Karpas-422 (cell line): ENCODE results near the gene SOCS7. TPM values are rescaled to one million over a fixed set of nuclear protein-coding genes. Genes with fewer than 3 reads are reported as not detected.

Experiments used
- DNase-seq: peaks from one replicate; pipeline ENCODE4 v3.0.0-alpha.2; 2015
- H2AFZ ChIP-seq: fragments of 200-600 bp; sonication (generic); 2 replicates; pipeline ENCODE4 v1.6.1; 2014; ENCODE audit warnings: antibody characterized with exemption, low read length, mixed read lengths
- H3K27ac ChIP-seq: fragments of 200-600 bp; sonication (generic); 2 replicates; pipeline ENCODE4 v1.5.1; 2014; ENCODE audit warnings: mild to moderate bottlenecking, low read length, moderate library complexity
- H3K27me3 ChIP-seq: fragments of 200-600 bp; sonication (generic); 2 replicates; pipeline ENCODE4 v1.6.1; 2014; ENCODE audit warnings: low read length, mixed read lengths
- H3K36me3 ChIP-seq: fragments of 200-600 bp; sonication (generic); 2 replicates; pipeline ENCODE4 v1.6.1; 2014; ENCODE audit warnings: low read length, mixed read lengths; ENCODE audit not compliant: insufficient read depth
- H3K4me1 ChIP-seq: fragments of 200-600 bp; sonication (generic); 2 replicates; pipeline ENCODE4 v1.6.1; 2014; ENCODE audit warnings: mild to moderate bottlenecking, low read length, mixed read lengths
- H3K4me2 ChIP-seq: fragments of 200-600 bp; sonication (generic); 2 replicates; pipeline ENCODE4 v1.6.1; 2014; ENCODE audit warnings: low read length, low read depth, mild to moderate bottlenecking; ENCODE audit not compliant: poor library complexity, severe bottlenecking
- H3K4me3 ChIP-seq: fragments of 200-600 bp; sonication (generic); 2 replicates; pipeline ENCODE4 v1.5.1; 2014; ENCODE audit warnings: mild to moderate bottlenecking, antibody characterized with exemption, low read length, mixed read lengths
- H3K79me2 ChIP-seq: fragments of 200-600 bp; sonication (generic); 2 replicates; pipeline ENCODE4 v1.6.1; 2014; ENCODE audit warnings: mild to moderate bottlenecking, low read length, mixed read lengths
- H3K9ac ChIP-seq: fragments of 200-600 bp; sonication (generic); 2 replicates; pipeline ENCODE4 v1.6.0; 2014; ENCODE audit warnings: low read length
- H3K9me2 ChIP-seq: fragments of 200-600 bp; sonication (generic), shearing (Covaris generic); replicated peaks from 2 replicates; pipeline ENCODE4 v1.6.0; 2014; ENCODE audit warnings: mild to moderate bottlenecking, low read length, moderate library complexity; ENCODE audit not compliant: insufficient read depth
- H3K9me3 ChIP-seq: fragments of 300-700, 200-600 bp; sonication (generic); 2 replicates; pipeline ENCODE4 v1.6.1; 2014; ENCODE audit warnings: low read length, mixed read lengths
- H4K20me1 ChIP-seq: fragments of 200-600 bp; sonication (generic); 2 replicates; pipeline ENCODE4 v1.6.1; 2014; ENCODE audit warnings: mild to moderate bottlenecking, antibody characterized with exemption, low read length, low read depth; ENCODE audit not compliant: insufficient read depth
- total RNA-seq: library from RNA; depleted of rRNA; stranded (reverse); fragments of >200 nt; shearing (Covaris generic); gene quantifications from 2 replicates; pipeline ENCODE4 v1.2.3, GENCODE V29; 2014; ENCODE audit warnings: low replicate concordance

The SOCS7 gene
- total RNA-seq, 1 experiment from 2014 or later: 26.5 TPM

GRCh38 chr17:38449364-38449763 lies 97.7 kb downstream of the SOCS7 start:
- Histone ChIP-seq H3K27me3 (no peaks in the 10 kb centered on the region), H3K27ac (no peak overlapping the region), H3K9me2 (no peaks in the 10 kb centered on the region), H3K4me3 (no peak overlapping the region), H3K36me3 (no peaks in the 10 kb centered on the region), H3K4me1 (no peaks in the 10 kb centered on the region), H3K9me3 (no peaks in the 10 kb centered on the region), H2AFZ (no peak overlapping the region), H4K20me1 (no peaks in the 10 kb centered on the region), H3K79me2 (no peaks in the 10 kb centered on the region), H3K9ac (no peak overlapping the region), H3K4me2 (no peak overlapping the region)
- DNase-seq: no peak

GRCh38 chr17:38450557-38451029 lies 98.9 kb downstream of the SOCS7 start:
- H3K9me3 ChIP-seq: no peaks in the 10 kb centered on the region
- H3K4me3 ChIP-seq: no peak overlapping the region
- H3K4me1 ChIP-seq: no peaks in the 10 kb centered on the region
- H3K27me3 ChIP-seq: no peaks in the 10 kb centered on the region
- no peaks in the 10 kb centered on the region for H4K20me1 ChIP-seq
- H3K79me2 ChIP-seq: no peaks in the 10 kb centered on the region
- no peak overlapping the region for H3K9ac ChIP-seq
- no peak overlapping the region for H3K27ac ChIP-seq
- no peaks in the 10 kb centered on the region for H3K9me2 ChIP-seq
- no peak overlapping the region for H2AFZ ChIP-seq
- H3K4me2 ChIP-seq: no peak overlapping the region
- H3K36me3 ChIP-seq: no peaks in the 10 kb centered on the region
- DNase-seq: no peak

- Histone ChIP-seq H2AFZ (no peak overlapping the region), H3K9me2 (no peaks in the 10 kb centered on the region), H3K4me2 (no peak overlapping the region), H3K9ac (no peak overlapping the region), H3K9me3 (no peaks in the 10 kb centered on the region), H3K36me3 (no peaks in the 10 kb centered on the region), H3K79me2 (no peaks in the 10 kb centered on the region), H3K4me1 (no peaks in the 10 kb centered on the region), H3K4me3 (no peak overlapping the region), H3K27ac (no peak overlapping the region), H4K20me1 (no peaks in the 10 kb centered on the region), H3K27me3 (no peaks in the 10 kb centered on the region)
- no peak for DNase-seq
Measured at GRCh38 chr17:38451030-38451839, 99.6 kb downstream of the SOCS7 start.

GRCh38 chr17:38451840-38452529 lies 100.3 kb downstream of the SOCS7 start:
- Histone ChIP-seq H3K4me2 (no peak overlapping the region), H3K36me3 (no peaks in the 10 kb centered on the region), H4K20me1 (no peaks in the 10 kb centered on the region), H3K79me2 (no peaks in the 10 kb centered on the region), H3K27me3 (no peaks in the 10 kb centered on the region), H3K9me2 (no peaks in the 10 kb centered on the region), H2AFZ (no peak overlapping the region), H3K9me3 (no peaks in the 10 kb centered on the region), H3K4me3 (no peak overlapping the region), H3K27ac (no peak overlapping the region), H3K4me1 (no peaks in the 10 kb centered on the region), H3K9ac (no peak overlapping the region)
- DNase-seq: no peak

GRCh38 chr17:38452719-38453118 lies 101.1 kb downstream of the SOCS7 start:
- H3K9ac ChIP-seq: no peak overlapping the region
- H3K27ac ChIP-seq: no peak overlapping the region
- H3K36me3 ChIP-seq: no peaks in the 10 kb centered on the region
- no peak overlapping the region for H3K4me3 ChIP-seq
- no peaks in the 10 kb centered on the region for H3K4me1 ChIP-seq
- H3K9me3 ChIP-seq: no peaks in the 10 kb centered on the region
- no peaks in the 10 kb centered on the region for H3K9me2 ChIP-seq
- no peaks in the 10 kb centered on the region for H3K27me3 ChIP-seq
- H3K79me2 ChIP-seq: no peaks in the 10 kb centered on the region
- DNase-seq: no peak
- H4K20me1 ChIP-seq: no peaks in the 10 kb centered on the region
- no peak overlapping the region for H3K4me2 ChIP-seq
- H2AFZ ChIP-seq: no peak overlapping the region

- Histone ChIP-seq H4K20me1 (no peaks in the 10 kb centered on the region), H2AFZ (no peak overlapping the region), H3K4me3 (no peak overlapping the region), H3K27me3 (no peaks in the 10 kb centered on the region), H3K9me2 (no peaks in the 10 kb centered on the region), H3K79me2 (no peaks in the 10 kb centered on the region), H3K9ac (no peak overlapping the region), H3K36me3 (no peaks in the 10 kb centered on the region), H3K27ac (no peak overlapping the region), H3K4me1 (no peaks in the 10 kb centered on the region), H3K9me3 (no peaks in the 10 kb centered on the region), H3K4me2 (no peak overlapping the region)
- no peak for DNase-seq
Measured at GRCh38 chr17:38453951-38454421, 102.3 kb downstream of the SOCS7 start.

GRCh38 chr17:38454532-38454931 lies 102.9 kb downstream of the SOCS7 start:
- no peak overlapping the region for H3K9ac ChIP-seq
- H3K27me3 ChIP-seq: no peaks in the 10 kb centered on the region
- H3K79me2 ChIP-seq: no peaks in the 10 kb centered on the region

More at GRCh38 chr17:38454532-38454931, 102.9 kb downstream of the SOCS7 start:
- no peak for DNase-seq
- H4K20me1 ChIP-seq: no peaks in the 10 kb centered on the region
- no peak overlapping the region for H3K4me2 ChIP-seq
- H3K4me1 ChIP-seq: no peaks in the 10 kb centered on the region
- no peak overlapping the region for H3K27ac ChIP-seq
- H3K9me3 ChIP-seq: no peaks in the 10 kb centered on the region
- H3K36me3 ChIP-seq: no peaks in the 10 kb centered on the region
- H2AFZ ChIP-seq: no peak overlapping the region
- H3K4me3 ChIP-seq: no peak overlapping the region
- H3K9me2 ChIP-seq: no peaks in the 10 kb centered on the region
